K562 (cell line): ENCODE measurements around the gene UNC45B. TPM values are rescaled to one million over a fixed set of nuclear protein-coding genes. Genes with fewer than 3 reads are reported as not detected.

Experiments used
- ATAC-seq: fragments of 200-7000 bp; cut with Tn5 transposase; 3 replicates; pipeline ENCODE4 v1.9.1; 2020; ENCODE audit warnings: moderate library complexity
- BruUV-seq: library from RNA; stranded (reverse); fragments of 400-500 nt; replicated peaks from 2 replicates; lab custom pipeline; 2021; lab: Mats Ljungman, UMichigan
- CTCF ChIA-PET: fragments of 300-600 bp; formaldehyde crosslinking; extraction: SDS; loops from one replicate; lab custom pipeline; 2021; ENCODE audit warnings: low intra/inter-chr PET ratio; lab: Yijun Ruan, JAX
- POLR2A ChIA-PET: fragments of 300-600, 350-650 bp; sonication (Branson Sonifier 250); formaldehyde crosslinking; extraction: SDS; loops from one replicate; lab custom pipeline; 2021; ENCODE audit warnings: antibody characterized with exemption, inconsistent platforms; lab: Yijun Ruan, JAX
- DNase-seq, 4 experiments: peaks; one replicate each; pipeline versions ENCODE4 v3.0.0 to v3.0.0-alpha.2; 2011 to 2018; ENCODE audit warnings: low spot score in 3 of 4, mixed read lengths in 3 of 4; ENCODE audit errors: extremely low read depth in 1 of 4
- FAIRE-seq: peaks from 2 replicates; lab custom pipeline; 2011; peaks lifted over from hg19 to GRCh38; lab: Jason Lieb, UNC
- H2AFZ ChIP-seq: 2 replicates; pipeline ENCODE4 v1.6.0; 2011; ENCODE audit warnings: low read depth, low read length, control low read depth, inconsistent platforms
- H3K27ac ChIP-seq: fragments of 200-600 bp; 3 replicates; pipeline ENCODE4 v1.8.0; 2011; ENCODE audit warnings: low read depth, mild to moderate bottlenecking, control low read depth, inconsistent platforms, low read length, moderate library complexity, mixed read lengths; ENCODE audit errors: extremely low read depth
- H3K27me3 ChIP-seq, 2 experiments: fragments of 300-600 bp in 1 of 2; 2 replicates in 1 of 2; 3 replicates in 1 of 2; pipeline versions ENCODE4 v1.6.0 to v1.8.0; 2011; ENCODE audit warnings: inconsistent platforms in 2 of 2, low read length in 2 of 2, mild to moderate bottlenecking in 1 of 2, mixed read lengths in 1 of 2, moderate library complexity in 1 of 2; ENCODE audit not compliant: control insufficient read depth in 2 of 2, insufficient read depth in 2 of 2
- H3K36me3 ChIP-seq: fragments of 300-600 bp; 3 replicates; pipeline ENCODE4 v1.8.0; 2011; ENCODE audit warnings: mild to moderate bottlenecking, low read length, inconsistent platforms; ENCODE audit not compliant: control insufficient read depth, insufficient read depth
- H3K4me1 ChIP-seq, 2 experiments: fragments of 200-600 bp in 1 of 2; replicated peaks in 1 of 2; 2 replicates in 1 of 2; 3 replicates in 1 of 2; pipeline versions ENCODE4 v1.5.1 to v1.8.0; 2011; ENCODE audit warnings: inconsistent platforms in 2 of 2, low read length in 2 of 2, mild to moderate bottlenecking in 1 of 2, mixed read lengths in 1 of 2, moderate library complexity in 1 of 2; ENCODE audit not compliant: control insufficient read depth in 2 of 2, insufficient read depth in 2 of 2
- H3K4me2 ChIP-seq: 2 replicates; pipeline ENCODE4 v1.6.1; 2011; ENCODE audit warnings: low read length, control low read depth, inconsistent platforms, mixed read lengths; ENCODE audit not compliant: insufficient read depth
- H3K4me3 ChIP-seq: fragments of 200-600 bp; sonication (generic), shearing (Covaris generic); 2 replicates; pipeline ENCODE4 v1.5.1; 2016; ENCODE audit warnings: control low read depth, inconsistent platforms
- H3K79me2 ChIP-seq: fragments of 200-600 bp; 3 replicates; pipeline ENCODE4 v1.8.0; 2011; ENCODE audit warnings: low read length, inconsistent platforms; ENCODE audit not compliant: control insufficient read depth, insufficient read depth
- H3K9ac ChIP-seq, 2 experiments: 2 replicates each; pipeline versions ENCODE4 v1.6.0 to v1.6.1; 2011; ENCODE audit warnings: low read depth in 2 of 2, low read length in 2 of 2, control low read depth in 1 of 2, inconsistent platforms in 1 of 2, mild to moderate bottlenecking in 1 of 2, mixed read lengths in 1 of 2; ENCODE audit not compliant: insufficient read depth in 1 of 2
- H3K9me1 ChIP-seq: one replicate; pipeline ENCODE4 v1.6.0; 2011; ENCODE audit warnings: inconsistent platforms, mild to moderate bottlenecking, low read length, moderate library complexity; ENCODE audit not compliant: control insufficient read depth, insufficient read depth
- H3K9me3 ChIP-seq: replicated peaks from 2 replicates; pipeline ENCODE4 v1.5.1; 2011; ENCODE audit warnings: low read depth, low read length, inconsistent platforms; ENCODE audit not compliant: control insufficient read depth, insufficient read depth
- H4K20me1 ChIP-seq: replicated peaks from 2 replicates; pipeline ENCODE4 v1.6.1; 2011; ENCODE audit warnings: low read length, inconsistent platforms, mixed read lengths; ENCODE audit not compliant: control insufficient read depth, insufficient read depth
- FOSL1 ChIP-seq: fragments of 200-800 bp; sonication (Bioruptor generic); conservative IDR thresholded peaks from 2 replicates; pipeline ENCODE4 v1.6.1; 2016; ENCODE audit warnings: missing genetic modification characterization, missing compliant biosample characterization
- IRF1 ChIP-seq: sonication (generic); formaldehyde crosslinking; IDR thresholded peaks from 2 replicates; pipeline ENCODE4 v1.8.0; 2022; ENCODE audit warnings: missing genetic modification reagents, mild to moderate bottlenecking, borderline replicate concordance
- LARP7 ChIP-seq: fragments of 450-650 bp; IDR thresholded peaks from 2 replicates; pipeline ENCODE4 v1.6.1; 2016
- LEF1 ChIP-seq: fragments of 450-650 bp; IDR thresholded peaks from 2 replicates; pipeline ENCODE4 v1.6.1; 2016; ENCODE audit warnings: mild to moderate bottlenecking
- MYBL2 ChIP-seq, 2 experiments: fragments of 450-650 bp in 1 of 2; sonication (generic) in 1 of 2; formaldehyde crosslinking in 1 of 2; IDR thresholded peaks; 2 replicates each; pipeline versions ENCODE4 v1.6.1 to v1.8.1; 2017 to 2022; ENCODE audit warnings: borderline replicate concordance in 1 of 2, inconsistent platforms in 1 of 2, low read depth in 1 of 2, mild to moderate bottlenecking in 1 of 2, missing genetic modification reagents in 1 of 2, moderate library complexity in 1 of 2
- SMC3 ChIP-seq: conservative IDR thresholded peaks from 2 replicates; pipeline ENCODE4 v1.6.1; 2011; ENCODE audit warnings: low read depth, low read length, improper control_type of control experiment; ENCODE audit not compliant: insufficient read depth
- STAG1 ChIP-seq: sonication (generic); formaldehyde crosslinking; IDR thresholded peaks from 2 replicates; pipeline ENCODE4 v1.5.0; 2020; ENCODE audit warnings: missing genetic modification reagents, borderline replicate concordance
- TEAD2 ChIP-seq: fragments of 450-650 bp; IDR thresholded peaks from 2 replicates; pipeline ENCODE4 v1.6.1; 2016; ENCODE audit warnings: missing genetic modification characterization, control low read depth, missing compliant biosample characterization
- ZNF512 ChIP-seq: IDR thresholded peaks from 2 replicates; pipeline ENCODE4 v1.6.1; 2016; ENCODE audit warnings: missing genetic modification characterization, missing compliant biosample characterization
- ZNF584 ChIP-seq: fragments of 200-800 bp; sonication (Bioruptor generic); IDR thresholded peaks from 2 replicates; pipeline ENCODE4 v1.6.1; 2016; ENCODE audit warnings: low read depth, mild to moderate bottlenecking, missing genetic modification characterization, missing compliant biosample characterization
- WGBS: fragments of 100-300 bp; shearing (Covaris generic); methylation state at CpG from one replicate; pipeline ENCODE4 v1.1.6; 2016; ENCODE audit warnings: low coverage, mixed read lengths; ENCODE audit not compliant: insufficient coverage; ENCODE audit errors: missing lambda C conversion rate; 5-methylcytosine and 5-hydroxymethylcytosine counted together
- in situ Hi-C: fragments of 300-500 bp; cut with MboI; formaldehyde crosslinking; loops from 4 replicates; pipeline ENCODE4 v1.15.0; 2018; ENCODE audit warnings: inconsistent platforms, mixed read lengths
- intact Hi-C: fragments of 100-400 bp; cut with micrococcal nuclease; formaldehyde crosslinking; loops from 2 replicates; pipeline ENCODE4 v1.14.2; 2022
- polyA plus RNA-seq, 8 experiments: library from polyadenylated mRNA; depleted of rRNA in 4 of 8; stranded (reverse) in 5 of 8; unstranded in 3 of 8; fragments of >200 nt; fragmentation: Nextera tagmentation in 2 of 8; fragmentation: Illumina TruSeq in 1 of 8; extraction: Ambion mirVana in 2 of 8; extraction: Trizol in 1 of 8; gene quantifications; 2 replicates each; pipeline versions ENCODE4 v1.2.1 to v1.2.3, GENCODE V29; 2011 to 2014; ENCODE audit warnings: inconsistent platforms in 1 of 8, missing spikeins in 1 of 8
- total RNA-seq, 7 experiments: library from RNA; depleted of rRNA in 6 of 7; stranded (reverse); fragments of >200 nt in 6 of 7; fragmentation: Illumina TruSeq in 2 of 7; extraction: Trizol in 2 of 7; gene quantifications; 2 replicates each; pipeline versions ENCODE4 v1.2.1 to v1.2.3, GENCODE V29; 2011 to 2021; ENCODE audit warnings: low replicate concordance in 1 of 7

The UNC45B gene
- total and polyA plus RNA-seq, 9 of the 15 experiments (the other 6 are each of a cell fraction or from before 2014, with no cell fraction given): not detected

DNA sequence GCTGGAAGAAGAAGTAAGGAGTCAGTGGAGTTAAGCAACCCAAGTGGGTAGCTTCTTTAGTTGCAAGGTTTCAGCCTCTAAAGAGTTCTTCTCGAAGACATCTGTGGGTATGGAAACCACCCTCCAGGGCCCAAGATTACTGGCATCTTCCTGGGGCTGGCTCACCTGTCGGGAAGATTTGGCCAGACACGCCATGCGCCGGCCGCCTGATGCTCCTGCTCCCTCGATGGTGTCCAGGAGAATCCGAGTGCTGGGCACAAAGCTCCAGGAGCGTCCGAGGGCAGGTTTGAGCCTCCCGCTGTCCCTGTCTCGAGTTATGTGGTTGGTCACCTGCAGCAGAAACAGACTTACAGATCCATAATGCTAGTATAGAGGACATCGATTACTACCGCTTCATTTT, 46.6 kb upstream of the UNC45B start:
- no peaks in the 10 kb centered on the region for H3K4me1 ChIP-seq
- no peaks in the 10 kb centered on the region for H3K9me3 ChIP-seq
- ATAC-seq (no peak), FAIRE-seq (no peak), DNase-seq (no peak)
- no peak overlapping the region for H3K4me3 ChIP-seq
- ChIA-PET CTCF (interaction anchor here (0.7 kb wide), 1 partner anchor 20 kb away, joined by 4 read pairs; no protein-coding TSS in a partner anchor), POLR2A (no interaction called here)
- peaks cover 54% of the 10 kb centered on the region; the same call in 2 of the 3 replicates for H3K36me3 ChIP-seq
- BruUV-seq: no TSS peak
- in situ Hi-C loops (no loop called here), intact Hi-C loops (no loop called here)
- no peaks in the 10 kb centered on the region for H3K79me2 ChIP-seq
- no peak overlapping the region for H2AFZ ChIP-seq
- 85% methylated on average over 14 of the region's 14 CpGs for WGBS
- no peaks in the 10 kb centered on the region for H4K20me1 ChIP-seq
- H3K9ac ChIP-seq: no peak overlapping the region
- no peak overlapping the region for H3K27ac ChIP-seq
- H3K27me3 ChIP-seq: no peaks in the 10 kb centered on the region
- no peaks in the 10 kb centered on the region for H3K9me1 ChIP-seq
- TF ChIP-seq IRF1 (no peak), TEAD2 (tag) (no peak), LARP7 (no peak), SMC3 (no peak), ZNF584 (CRISPR knock-in tag) (no peak), ZNF512 (tag) (no peak), STAG1 (CRISPR knock-in tag) (no peak), LEF1 (no peak), MYBL2 (IDR thresholded peaks at IDR 0.05; ENCODE audit: low read depth) (no peak), MYBL2 (CRISPR knock-in tag; IDR thresholded peaks at IDR 0.05; ENCODE audit: borderline replicate concordance) (no peak), FOSL1 (tag) (no peak)
- no peak overlapping the region for H3K4me2 ChIP-seq
